ENCODE measurements around the gene SMAD3. TPM values are rescaled to one million over a fixed set of nuclear protein-coding genes. Genes with fewer than 3 reads are reported as not detected.

The SMAD3 gene
- total RNA-seq, 6 experiments from 2014 or later, result 9.2 to 34.0 (median 14.4) TPM

DNA sequence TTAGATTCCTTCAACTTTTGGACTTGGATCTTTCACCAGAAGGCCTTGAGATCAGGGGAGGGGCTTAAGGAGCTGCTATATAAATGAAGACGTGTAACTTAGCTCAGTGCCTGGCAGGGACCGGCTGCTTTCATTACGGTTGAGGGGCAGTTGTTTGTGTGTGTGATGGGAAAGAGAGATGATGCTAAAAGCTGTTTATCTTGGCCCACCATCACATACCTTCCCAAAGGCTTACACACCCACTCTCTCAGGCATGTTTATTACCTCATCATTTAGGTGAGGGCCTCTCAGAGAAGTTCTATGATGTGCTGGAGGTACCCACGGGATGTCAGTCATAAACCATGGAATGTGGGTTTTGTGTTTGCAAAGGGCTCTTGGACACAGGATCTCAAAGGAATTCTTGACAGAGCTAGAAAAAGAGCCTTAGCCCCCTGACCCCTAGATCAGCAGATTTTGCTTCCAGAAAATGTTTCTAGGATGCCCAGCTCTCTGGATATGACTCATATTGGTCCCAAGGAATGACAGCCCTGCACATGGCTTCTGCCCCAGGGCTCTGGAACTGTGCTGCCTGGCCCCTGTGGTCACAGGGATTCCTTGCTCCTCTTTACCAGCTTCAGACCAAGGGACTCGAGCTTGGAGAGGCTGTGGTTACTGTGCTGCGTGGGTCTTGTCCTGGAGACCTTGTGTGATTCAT is 15.9 kb upstream of the SMAD3 start:
- ATAC-seq (peak in 2 of 4 donors; percentile 1 to 56), DNase-seq (no peak)
- H3K4me1 ChIP-seq, result peaks cover 0 to 63% (median 26%) of the 10 kb centered on the region in 4 donors
- 33% methylated on average over 6 of the region's 6 CpGs for WGBS (ENCODE audit: insufficient coverage, low coverage, low lambda C conversion rate, missing lambda C conversion rate)
- H3K4me3 ChIP-seq, result no peak overlapping the region
- H3K27me3 ChIP-seq, result no peaks in the 10 kb centered on the region
- intact Hi-C loops (cut with DNase I), result no loop called here
- no peaks in the 10 kb centered on the region for H3K9me3 ChIP-seq
- no peak for TF ChIP-seq POLR2A (IDR thresholded peaks at IDR 0.05)
- TF ChIP-seq, protein P1, sequence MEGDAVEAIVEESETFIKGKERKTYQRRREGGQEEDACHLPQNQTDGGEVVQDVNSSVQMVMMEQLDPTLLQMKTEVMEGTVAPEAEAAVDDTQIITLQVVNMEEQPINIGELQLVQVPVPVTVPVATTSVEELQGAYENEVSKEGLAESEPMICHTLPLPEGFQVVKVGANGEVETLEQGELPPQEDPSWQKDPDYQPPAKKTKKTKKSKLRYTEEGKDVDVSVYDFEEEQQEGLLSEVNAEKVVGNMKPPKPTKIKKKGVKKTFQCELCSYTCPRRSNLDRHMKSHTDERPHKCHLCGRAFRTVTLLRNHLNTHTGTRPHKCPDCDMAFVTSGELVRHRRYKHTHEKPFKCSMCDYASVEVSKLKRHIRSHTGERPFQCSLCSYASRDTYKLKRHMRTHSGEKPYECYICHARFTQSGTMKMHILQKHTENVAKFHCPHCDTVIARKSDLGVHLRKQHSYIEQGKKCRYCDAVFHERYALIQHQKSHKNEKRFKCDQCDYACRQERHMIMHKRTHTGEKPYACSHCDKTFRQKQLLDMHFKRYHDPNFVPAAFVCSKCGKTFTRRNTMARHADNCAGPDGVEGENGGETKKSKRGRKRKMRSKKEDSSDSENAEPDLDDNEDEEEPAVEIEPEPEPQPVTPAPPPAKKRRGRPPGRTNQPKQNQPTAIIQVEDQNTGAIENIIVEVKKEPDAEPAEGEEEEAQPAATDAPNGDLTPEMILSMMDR (IDR thresholded peaks at IDR 0.05), result no peak
- peaks cover 0 to 4% (median 0%) of the 10 kb centered on the region in 4 donors for H3K36me3 ChIP-seq
- H3K27ac ChIP-seq, result peak overlapping the region; percentile 85 to 98 (median 86)

DNA sequence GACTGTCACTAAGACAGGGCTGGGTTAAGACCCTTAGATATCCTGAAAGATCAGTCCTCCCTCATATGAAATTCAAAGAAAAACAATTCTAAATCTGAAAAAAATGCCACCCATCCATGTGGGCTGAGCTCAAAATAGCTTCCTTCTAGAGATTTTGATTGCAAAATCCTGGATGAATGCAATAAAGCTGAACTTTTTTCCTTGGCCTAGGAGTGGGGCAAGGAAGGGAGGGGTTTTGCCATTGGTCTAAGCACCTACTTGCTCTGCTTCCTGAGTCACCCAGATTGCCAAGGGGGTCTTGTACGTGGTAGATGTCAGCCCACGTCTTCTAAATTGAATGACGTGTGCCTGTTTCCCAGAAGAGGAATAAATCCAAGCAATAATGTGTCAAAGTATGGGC is 15.3 kb upstream of the SMAD3 start:
- no peaks in the 10 kb centered on the region for H3K9me3 ChIP-seq
- peak overlapping the region; percentile 85 to 98 (median 86) for H3K27ac ChIP-seq
- 13% methylated on average over 3 of the region's 3 CpGs for WGBS (ENCODE audit: insufficient coverage, low coverage, low lambda C conversion rate, missing lambda C conversion rate)
- TF ChIP-seq POLR2A (IDR thresholded peaks at IDR 0.05), result no peak
- TF ChIP-seq, protein P1 (IDR thresholded peaks at IDR 0.05), result no peak
- intact Hi-C loops (cut with DNase I), result no loop called here
- no peak overlapping the region for H3K4me3 ChIP-seq
- no peaks in the 10 kb centered on the region for H3K27me3 ChIP-seq
- peak in 2 of 4 donors; percentile 2 to 24 for ATAC-seq
- peaks cover 0 to 4% (median 0%) of the 10 kb centered on the region in 4 donors for H3K36me3 ChIP-seq
- H3K4me1 ChIP-seq, result peaks cover 0 to 63% (median 29%) of the 10 kb centered on the region in 4 donors
- DNase-seq, result no peak

DNA sequence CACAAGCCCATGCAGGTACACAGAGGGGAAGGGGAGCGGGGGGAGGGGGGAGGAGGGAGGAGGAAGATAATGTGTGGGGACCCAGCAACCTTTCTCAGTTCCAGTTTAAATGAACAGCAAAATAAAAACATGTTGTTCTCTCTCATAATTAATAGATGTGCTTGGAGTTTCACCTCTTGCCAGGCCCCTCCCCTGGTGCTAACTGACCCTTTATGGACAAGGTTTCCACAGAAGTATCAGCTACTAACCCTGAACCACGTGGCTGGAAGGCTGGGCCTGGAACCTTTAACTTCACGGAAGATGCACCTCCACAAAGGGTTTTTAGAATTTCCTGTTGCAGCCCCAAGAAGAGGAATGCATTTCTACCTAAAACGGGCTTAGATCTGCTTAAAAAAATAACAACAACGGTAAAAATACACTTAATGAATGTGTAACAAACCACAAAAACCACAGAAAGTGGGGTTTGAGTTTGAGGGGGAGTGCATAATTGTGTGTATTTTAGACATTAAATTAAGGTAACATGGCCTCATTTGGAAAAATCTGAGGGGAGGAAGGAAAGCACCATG is 14.8 kb upstream of the SMAD3 start:
- no peak overlapping the region for H3K4me3 ChIP-seq
- peak overlapping the region; percentile 27 to 98 (median 52) for H3K27ac ChIP-seq
- WGBS (ENCODE audit: insufficient coverage, low coverage, low lambda C conversion rate, missing lambda C conversion rate), result 24% methylated on average over 4 of the region's 5 CpGs
- peaks cover 0 to 4% (median 0%) of the 10 kb centered on the region in 4 donors for H3K36me3 ChIP-seq
- TF ChIP-seq, protein P1 (IDR thresholded peaks at IDR 0.05), result no peak
- no peak for TF ChIP-seq POLR2A (IDR thresholded peaks at IDR 0.05)
- H3K4me1 ChIP-seq, result peaks cover 0 to 63% (median 29%) of the 10 kb centered on the region in 4 donors
- ATAC-seq (peak in 1 of 4 donors; percentile 21), DNase-seq (no peak)
- H3K9me3 ChIP-seq, result no peaks in the 10 kb centered on the region
- intact Hi-C loops (cut with DNase I), result no loop called here
- H3K27me3 ChIP-seq, result no peaks in the 10 kb centered on the region

DNA sequence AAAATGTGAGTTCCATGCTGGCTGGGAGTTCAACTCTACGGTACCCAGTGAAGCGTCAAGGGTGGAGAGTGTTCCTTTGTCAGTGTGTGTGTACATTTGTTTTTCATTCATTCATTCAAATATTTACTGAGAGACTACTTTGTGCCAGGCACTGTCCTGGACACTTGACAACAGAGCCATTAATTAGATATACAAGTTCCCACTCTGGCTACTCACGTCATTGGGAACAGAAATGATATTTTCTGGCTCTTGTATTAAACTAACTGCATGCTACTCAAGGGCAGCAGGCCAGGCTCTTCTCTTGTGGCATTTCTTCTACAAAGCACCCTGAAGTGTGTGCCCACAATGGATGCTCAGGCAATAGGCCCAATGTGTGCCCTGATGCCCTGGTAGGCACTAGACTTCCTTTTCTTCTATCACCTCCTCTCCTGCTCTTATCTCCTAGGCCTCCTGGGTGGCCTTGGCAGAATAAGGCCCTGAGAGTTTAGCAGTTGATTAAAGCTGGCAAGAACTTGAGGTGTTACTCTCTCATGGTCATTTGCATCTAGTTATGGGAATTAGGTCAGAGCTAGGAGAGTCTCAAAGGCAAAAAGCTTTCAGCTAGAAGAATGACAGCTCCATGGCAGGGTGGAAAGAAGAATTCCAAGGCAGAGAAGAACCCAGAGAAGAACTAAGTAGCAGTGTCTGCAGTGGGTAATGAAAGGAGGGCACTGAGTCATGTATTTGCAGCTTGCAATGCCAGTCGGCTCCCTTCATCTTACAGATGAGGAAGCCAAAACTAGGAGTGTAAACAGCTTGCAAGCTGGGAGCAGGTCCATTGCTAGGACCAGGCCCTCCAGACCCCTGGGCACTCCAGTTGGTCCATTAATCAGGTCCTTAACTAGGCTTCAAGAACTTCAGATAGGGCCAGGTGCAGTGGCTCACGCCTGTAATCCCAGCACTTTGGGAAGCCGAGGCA is 14.0 kb upstream of the SMAD3 start:
- ATAC-seq (no peak), DNase-seq (no peak)

More for the DNA sequence above, 14.0 kb upstream of the SMAD3 start:
- Histone ChIP-seq H3K9me3 (no peaks in the 10 kb centered on the region), H3K27me3 (no peaks in the 10 kb centered on the region), H3K36me3 (peaks cover 0 to 4% (median 0%) of the 10 kb centered on the region in 4 donors), H3K4me3 (no peak overlapping the region), H3K4me1 (peaks cover 0 to 69% (median 25%) of the 10 kb centered on the region in 4 donors), H3K27ac (peak overlapping the region; percentile 27 to 98 (median 52))
- 33% methylated on average over 3 of the region's 6 CpGs for WGBS (ENCODE audit: insufficient coverage, low coverage, low lambda C conversion rate, missing lambda C conversion rate)
- intact Hi-C loops (cut with DNase I), result no loop called here
- TF ChIP-seq, protein P1 (IDR thresholded peaks at IDR 0.05), result no peak
- TF ChIP-seq POLR2A (IDR thresholded peaks at IDR 0.05), result no peak
